Astrocyte (in vitro differentiated cells and primary cell): ENCODE data around the gene FCN1. TPM values are rescaled to one million over a fixed set of nuclear protein-coding genes. Genes with fewer than 3 reads are reported as not detected.

Source experiments
- DNase-seq: peaks from one replicate; pipeline ENCODE4 v3.0.0-alpha.2; 2010; ENCODE audit warnings: low read depth
- FAIRE-seq: peaks from 2 replicates; lab custom pipeline; 2011; peaks lifted over from hg19 to GRCh38; lab: Jason Lieb, UNC
- H2AFZ ChIP-seq: 2 replicates; pipeline ENCODE4 v1.6.0; 2012; ENCODE audit warnings: low read depth, low read length, inconsistent platforms
- H3K27ac ChIP-seq: 2 replicates; pipeline ENCODE4 v1.5.1; 2011; ENCODE audit warnings: low read depth, low read length, inconsistent platforms
- H3K27me3 ChIP-seq: 2 replicates; pipeline ENCODE4 v1.6.0; 2011; ENCODE audit warnings: low read length, inconsistent platforms; ENCODE audit not compliant: insufficient read depth
- H3K36me3 ChIP-seq: 2 replicates; pipeline ENCODE4 v1.5.1; 2011; ENCODE audit warnings: low read length, inconsistent platforms; ENCODE audit not compliant: insufficient read depth
- H3K4me1 ChIP-seq: 2 replicates; pipeline ENCODE4 v1.5.1; 2011; ENCODE audit warnings: low read length, inconsistent platforms; ENCODE audit not compliant: insufficient read depth
- H3K4me2 ChIP-seq: 2 replicates; pipeline ENCODE4 v1.6.0; 2012; ENCODE audit warnings: low read length, inconsistent platforms
- H3K4me3 ChIP-seq: 2 replicates; pipeline ENCODE4 v1.5.1; 2011; ENCODE audit warnings: low read depth, mild to moderate bottlenecking, low read length, inconsistent platforms; ENCODE audit not compliant: insufficient read depth
- H3K79me2 ChIP-seq: 2 replicates; pipeline ENCODE4 v1.6.0; 2012; ENCODE audit warnings: mild to moderate bottlenecking, low read length, inconsistent platforms; ENCODE audit not compliant: insufficient read depth
- H3K9ac ChIP-seq: 2 replicates; pipeline ENCODE4 v1.6.0; 2012; ENCODE audit warnings: mild to moderate bottlenecking, low read length, inconsistent platforms
- H3K9me3 ChIP-seq: 2 replicates; pipeline ENCODE4 v1.5.1; 2012; ENCODE audit warnings: low read depth, mild to moderate bottlenecking, low read length, inconsistent platforms; ENCODE audit not compliant: insufficient read depth
- H4K20me1 ChIP-seq: 2 replicates; pipeline ENCODE4 v1.6.0; 2012; ENCODE audit warnings: low read length, inconsistent platforms; ENCODE audit not compliant: insufficient read depth
- H3K27ac Mint-ChIP-seq: one replicate; pipeline ENCODE4 v1.8.0; 2021; ENCODE audit warnings: mild to moderate bottlenecking, mixed read lengths; ENCODE audit not compliant: unreplicated experiment
- H3K27me3 Mint-ChIP-seq: one replicate; pipeline ENCODE4 v1.8.0; 2021; ENCODE audit warnings: low read depth, mixed read lengths; ENCODE audit not compliant: unreplicated experiment
- H3K36me3 Mint-ChIP-seq: one replicate; pipeline ENCODE4 v1.8.0; 2021; ENCODE audit warnings: low read depth, mixed read lengths; ENCODE audit not compliant: unreplicated experiment
- H3K4me1 Mint-ChIP-seq: one replicate; pipeline ENCODE4 v1.8.0; 2021; ENCODE audit warnings: low read depth, mixed read lengths; ENCODE audit not compliant: unreplicated experiment
- H3K4me3 Mint-ChIP-seq: one replicate; pipeline ENCODE4 v1.8.0; 2021; ENCODE audit warnings: mild to moderate bottlenecking, moderate library complexity, mixed read lengths; ENCODE audit not compliant: unreplicated experiment
- H3K9me3 Mint-ChIP-seq: one replicate; pipeline ENCODE4 v1.8.0; 2021; ENCODE audit warnings: mild to moderate bottlenecking, mixed read lengths; ENCODE audit not compliant: unreplicated experiment
- CTCF ChIP-seq: IDR thresholded peaks from 2 replicates; pipeline ENCODE4 v1.5.1; 2011; ENCODE audit warnings: low read depth, mild to moderate bottlenecking, inconsistent platforms, low read length, moderate library complexity; ENCODE audit not compliant: insufficient read depth
- EZH2 ChIP-seq: IDR thresholded peaks from 2 replicates; pipeline ENCODE4 v1.6.1; 2012; ENCODE audit warnings: mild to moderate bottlenecking, low read length, inconsistent platforms; ENCODE audit not compliant: insufficient read depth
- total RNA-seq: library from RNA; stranded (reverse); gene quantifications from 2 replicates; pipeline ENCODE4 v1.2.1, GENCODE V29; 2021

FCN1 gene
- total RNA-seq, 1 donor from 2014 or later = not detected

GRCh38 chr9:134928436-134929192 lies 10.9 kb upstream of the FCN1 start:
- Mint-ChIP-seq H3K9me3 (peaks cover 3% of the 10 kb centered on the region), H3K27ac (no peak overlapping the region), H3K4me3 (no peak overlapping the region), H3K36me3 (no peaks in the 10 kb centered on the region), H3K4me1 (no peaks in the 10 kb centered on the region), H3K27me3 (peaks cover 55% of the 10 kb centered on the region)
- TF ChIP-seq CTCF (no peak), EZH2 (no peak)
- no peaks in the 10 kb centered on the region for H3K9me3 ChIP-seq
- no peaks in the 10 kb centered on the region for H3K36me3 ChIP-seq
- DNase-seq (no peak), FAIRE-seq (no peak)
- no peak overlapping the region for H3K27ac ChIP-seq
- H3K4me3 ChIP-seq = no peak overlapping the region
- no peak overlapping the region for H3K9ac ChIP-seq
- H3K27me3 ChIP-seq = no peaks in the 10 kb centered on the region
- no peak overlapping the region for H3K4me2 ChIP-seq
- H3K4me1 ChIP-seq = no peaks in the 10 kb centered on the region
- no peak overlapping the region for H2AFZ ChIP-seq
- H3K79me2 ChIP-seq = no peaks in the 10 kb centered on the region
- no peaks in the 10 kb centered on the region for H4K20me1 ChIP-seq

- no peak overlapping the region for H3K4me3 Mint-ChIP-seq
- DNase-seq (no peak), FAIRE-seq (no peak)
- H3K36me3 Mint-ChIP-seq = no peaks in the 10 kb centered on the region
- no peaks in the 10 kb centered on the region for H3K4me1 Mint-ChIP-seq
- H3K9me3 Mint-ChIP-seq = peaks cover 3% of the 10 kb centered on the region
- Histone ChIP-seq H3K4me3 (no peak overlapping the region), H3K27me3 (peaks cover 2% of the 10 kb centered on the region), H3K9me3 (no peaks in the 10 kb centered on the region), H3K9ac (no peak overlapping the region), H3K4me2 (no peak overlapping the region), H3K4me1 (no peaks in the 10 kb centered on the region), H3K79me2 (no peaks in the 10 kb centered on the region), H2AFZ (no peak overlapping the region), H3K36me3 (no peaks in the 10 kb centered on the region), H4K20me1 (no peaks in the 10 kb centered on the region), H3K27ac (no peak overlapping the region)
- H3K27me3 Mint-ChIP-seq = peaks cover 45% of the 10 kb centered on the region
- no peak for TF ChIP-seq EZH2
- no peak for TF ChIP-seq CTCF
- H3K27ac Mint-ChIP-seq = no peak overlapping the region
These were observed 7.3 kb upstream of the FCN1 start for GRCh38 chr9:134925011-134925511.

GRCh38 chr9:134923466-134923865 lies 5.8 kb upstream of the FCN1 start:
- DNase-seq = no peak

More at GRCh38 chr9:134923466-134923865, 5.8 kb upstream of the FCN1 start:
- H3K9ac ChIP-seq = no peak overlapping the region
- H3K9me3 Mint-ChIP-seq = peaks cover 11% of the 10 kb centered on the region
- no peaks in the 10 kb centered on the region for H3K79me2 ChIP-seq
- no peak overlapping the region for H3K4me3 Mint-ChIP-seq
- FAIRE-seq = no peak
- no peaks in the 10 kb centered on the region for H3K9me3 ChIP-seq
- no peaks in the 10 kb centered on the region for H4K20me1 ChIP-seq
- no peak overlapping the region for H3K27ac Mint-ChIP-seq
- H3K27ac ChIP-seq = no peak overlapping the region
- peaks cover 2% of the 10 kb centered on the region for H3K27me3 ChIP-seq
- TF ChIP-seq EZH2 (no peak), CTCF (no peak)
- H3K4me1 Mint-ChIP-seq = no peaks in the 10 kb centered on the region
- peaks cover 1% of the 10 kb centered on the region for H3K36me3 Mint-ChIP-seq
- no peak overlapping the region for H3K4me3 ChIP-seq
- H3K4me2 ChIP-seq = no peak overlapping the region
- H3K4me1 ChIP-seq = no peaks in the 10 kb centered on the region
- H3K36me3 ChIP-seq = no peaks in the 10 kb centered on the region
- peaks cover 41% of the 10 kb centered on the region for H3K27me3 Mint-ChIP-seq
- H2AFZ ChIP-seq = no peak overlapping the region
